ENCODE data around the gene DNMT3A. TPM values are rescaled to one million over a fixed set of nuclear protein-coding genes. Genes with fewer than 3 reads are reported as not detected.

The DNMT3A gene
- total and polyA plus RNA-seq, 2 donors (not counting 3 experiments of a cell fraction or from before 2014, with no cell fraction given), result 23.3 to 71.7 TPM

- TF ChIP-seq GATA2 (IDR thresholded peaks at IDR 0.05; ENCODE audit: insufficient read depth, insufficient read length, low read depth, low read length), result no peak
- no peak for TF ChIP-seq CTCF (IDR thresholded peaks at IDR 0.05; ENCODE audit: extremely low read depth in 1 of 2, insufficient read depth in 1 of 2, low read depth in 1 of 2, low read length in 2 of 2)
- TF ChIP-seq EZH2 (IDR thresholded peaks at IDR 0.05; ENCODE audit: borderline replicate concordance, low read depth, low read length, severe bottlenecking), result no peak
- TF ChIP-seq POLR2A (IDR thresholded peaks at IDR 0.05; ENCODE audit: low read depth, low read length), result no peak
- TF ChIP-seq FOS (IDR thresholded peaks at IDR 0.05; ENCODE audit: borderline replicate concordance, insufficient read depth, low read length), result no peak
- no peak for TF ChIP-seq POLR2AphosphoS5 (IDR thresholded peaks at IDR 0.05; ENCODE audit: insufficient read depth, low read depth, low read length)
- no peak for TF ChIP-seq MYC (IDR thresholded peaks at IDR 0.05; ENCODE audit: low read depth, low read length)
- no peak for TF ChIP-seq JUN (IDR thresholded peaks at IDR 0.05; ENCODE audit: borderline replicate concordance, insufficient read depth, insufficient read length, low read depth)
- TF ChIP-seq, protein P1, sequence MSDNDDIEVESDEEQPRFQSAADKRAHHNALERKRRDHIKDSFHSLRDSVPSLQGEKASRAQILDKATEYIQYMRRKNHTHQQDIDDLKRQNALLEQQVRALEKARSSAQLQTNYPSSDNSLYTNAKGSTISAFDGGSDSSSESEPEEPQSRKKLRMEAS (IDR thresholded peaks at IDR 0.05; ENCODE audit: insufficient read depth, insufficient read length), result no peak
- Histone ChIP-seq H3K9me3 (replicated peaks; ENCODE audit: control insufficient read depth, insufficient read depth, low read length) (no peaks in the 10 kb centered on the region), H3K4me1 (ENCODE audit: control insufficient read depth, extremely low read depth, insufficient read depth, low read length) (no peaks in the 10 kb centered on the region), H4K20me1 (replicated peaks; ENCODE audit: control insufficient read depth, extremely low read depth, insufficient read depth, low read length) (no peaks in the 10 kb centered on the region), H2AFZ (ENCODE audit: low read depth, low read length) (no peak overlapping the region), H3K4me3 (replicated peaks in 1 of 3; ENCODE audit: insufficient read depth in 1 of 3, low read depth in 1 of 3, low read length in 3 of 3) (no peak overlapping the region), H3K4me2 (ENCODE audit: insufficient read depth, low read length) (no peak overlapping the region), H3K27ac (ENCODE audit: insufficient read depth, low read depth, low read length) (no peak overlapping the region), H3K27me3 (ENCODE audit: control insufficient read depth in 2 of 2, insufficient read depth in 2 of 2, low read length in 2 of 2) (no peaks in the 10 kb centered on the region), H3K79me2 (ENCODE audit: control insufficient read depth, insufficient read depth, low read length) (no peaks in the 10 kb centered on the region), H3K36me3 (ENCODE audit: control insufficient read depth in 2 of 2, extremely low read depth in 1 of 2, insufficient read depth in 2 of 2, low read length in 2 of 2) (peaks cover 0 to 10% of the 10 kb centered on the region in 2 experiments), H3K9me1 (replicated peaks; ENCODE audit: control insufficient read depth, extremely low read depth, insufficient read depth, low read length) (no peaks in the 10 kb centered on the region), H3K9ac (replicated peaks; ENCODE audit: extremely low read depth, insufficient read depth, low read length) (no peak overlapping the region)
- BruUV-seq (replicated peaks), result no TSS peak
- CTCF ChIA-PET, result interaction anchor here (1.6 kb wide), 1 partner anchor 10 kb away, joined by 3 read pairs; no protein-coding TSS in a partner anchor
- no peak for FAIRE-seq
- dilution Hi-C loops (cut with MboI; ENCODE audit: extremely low pct_ligation_motif_present, low sequenced_read_pairs), result no loop called here
- no peak for DNase-seq (ENCODE audit: low read depth, low spot score)
- intact Hi-C loops (cut with micrococcal nuclease), result no loop called here
- POLR2A ChIA-PET, result no interaction called here
Measured at GRCh38 chr2:25310965-25311864, 30.5 kb downstream of the DNMT3A start.
